Endothelial cell of umbilical vein (primary cell): ENCODE data around the gene PLXDC1.

Source experiments
- CTCF ChIP-seq, 2 donors: IDR thresholded peaks; 1 replicate in 1 of 2; 2 replicates in 1 of 2; pipeline ENCODE4 v1.5.1; 2011; ENCODE audit warnings: low read length in 2 of 2, mild to moderate bottlenecking in 2 of 2, moderate library complexity in 2 of 2, control low read depth in 1 of 2, inconsistent platforms in 1 of 2, low read depth in 1 of 2; ENCODE audit not compliant: insufficient read depth in 1 of 2; ENCODE audit errors: extremely low read depth in 1 of 2
- MAX ChIP-seq: IDR thresholded peaks from 2 replicates; pipeline ENCODE4 v1.6.1; 2011; ENCODE audit not compliant: insufficient read depth, insufficient read length
- POLR2A ChIP-seq: IDR thresholded peaks from 2 replicates; pipeline ENCODE4 v1.6.1; 2012; ENCODE audit warnings: low read depth, mild to moderate bottlenecking, control low read depth, low read length
- POLR2AphosphoS5 ChIP-seq: IDR thresholded peaks from 2 replicates; pipeline ENCODE4 v1.6.1; 2012; ENCODE audit warnings: low read depth, mild to moderate bottlenecking, control low read depth, low read length, moderate library complexity; ENCODE audit not compliant: insufficient read depth

- no peak for TF ChIP-seq CTCF (IDR thresholded peaks at IDR 0.05; ENCODE audit: extremely low read depth in 1 of 2, insufficient read depth in 1 of 2, low read depth in 1 of 2, low read length in 2 of 2)
- TF ChIP-seq POLR2A = no peak
- no peak for TF ChIP-seq POLR2AphosphoS5
- TF ChIP-seq MAX = no peak
Measured at GRCh38 chr17:39081851-39082250, 69.6 kb downstream of the PLXDC1 start.
